Natural killer cell (primary cell): Measurements from ENCODE around the gene PDGFRB. TPM values are rescaled to one million over a fixed set of nuclear protein-coding genes. Genes with fewer than 3 reads are reported as not detected.

ENCODE experiments used
- ATAC-seq, 3 donors: fragments of 150-1000 bp in 2 of 3; fragments of 200-7000 bp in 1 of 3; cut with Tn5 transposase; 1 replicate in 1 of 3; 2 replicates in 2 of 3; pipeline ENCODE4 v1.10.0; 2021; ENCODE audit warnings: mild to moderate bottlenecking in 2 of 3, moderate library complexity in 2 of 3
- DNase-seq, 2 donors: peaks; one replicate each; pipeline versions ENCODE4 v3.0.0 to v3.0.0-alpha.2; 2013 to 2021; ENCODE audit warnings: mixed read lengths in 1 of 2
- H3K27ac ChIP-seq: one replicate; pipeline ENCODE4 v1.5.1; 2013; ENCODE audit warnings: mild to moderate bottlenecking, low read length
- H3K27me3 ChIP-seq: one replicate; pipeline ENCODE4 v1.6.1; 2013; ENCODE audit warnings: low read length; ENCODE audit not compliant: control insufficient read depth, insufficient read depth
- H3K36me3 ChIP-seq: one replicate; pipeline ENCODE4 v1.6.1; 2013; ENCODE audit warnings: low read length; ENCODE audit not compliant: control insufficient read depth, insufficient read depth
- H3K4me1 ChIP-seq: one replicate; pipeline ENCODE4 v1.6.1; 2013; ENCODE audit warnings: low read length; ENCODE audit not compliant: control insufficient read depth, insufficient read depth
- H3K4me3 ChIP-seq: one replicate; pipeline ENCODE4 v1.5.1; 2013; ENCODE audit warnings: low read length
- H3K9me3 ChIP-seq: one replicate; pipeline ENCODE4 v1.6.1; 2013; ENCODE audit warnings: low read length; ENCODE audit not compliant: control insufficient read depth, insufficient read depth
- H3K27ac Mint-ChIP-seq, 2 donors: one replicate each; pipeline ENCODE4 v1.8.0; 2022; ENCODE audit warnings: mild to moderate bottlenecking in 2 of 2, mixed read lengths in 2 of 2, moderate library complexity in 1 of 2
- H3K27me3 Mint-ChIP-seq, 2 donors: one replicate each; pipeline ENCODE4 v1.8.0; 2022; ENCODE audit warnings: low read depth in 2 of 2, mixed read lengths in 2 of 2
- H3K36me3 Mint-ChIP-seq: one replicate; pipeline ENCODE4 v1.8.0; 2022; ENCODE audit warnings: mixed read lengths
- H3K4me1 Mint-ChIP-seq, 2 donors: one replicate each; pipeline ENCODE4 v1.8.0; 2022; ENCODE audit warnings: mixed read lengths in 2 of 2
- H3K4me3 Mint-ChIP-seq: one replicate; pipeline ENCODE4 v1.8.0; 2022; ENCODE audit warnings: mild to moderate bottlenecking, moderate library complexity, mixed read lengths
- H3K9me3 Mint-ChIP-seq, 2 donors: one replicate each; pipeline ENCODE4 v1.8.0; 2022; ENCODE audit warnings: mixed read lengths in 2 of 2
- CTCF ChIP-seq: fragments of 200-600 bp; IDR thresholded peaks from one replicate; pipeline ENCODE4 v1.8.0; 2022; ENCODE audit warnings: antibody characterized with exemption
- WGBS: methylation state at CpG from one replicate; pipeline ENCODE4 v1.1.7; 2013; ENCODE audit warnings: missing lambda C conversion rate; ENCODE audit not compliant: insufficient coverage; 5-methylcytosine and 5-hydroxymethylcytosine counted together
- intact Hi-C: fragments of 100-400 bp; cut with micrococcal nuclease; formaldehyde crosslinking; loops from one replicate; pipeline ENCODE4 v1.14.2; 2022
- total RNA-seq, 4 donors: library from RNA; stranded (reverse); fragments of 120-200 nt in 1 of 4; gene quantifications; one replicate each; pipeline versions ENCODE4 v1.2.3 to v1.2.4, GENCODE V29; 2013 to 2022

Gene PDGFRB
- total RNA-seq, 3 donors from 2014 or later (not counting 1 experiment from before 2014, with no cell fraction given), result 44.8 to 93.1 (median 61.6) TPM

- Mint-ChIP-seq H3K27ac (no peak overlapping the region), H3K27me3 (peaks cover 10 to 16% of the 10 kb centered on the region in 2 donors), H3K36me3 (no peaks in the 10 kb centered on the region), H3K9me3 (no peaks in the 10 kb centered on the region), H3K4me1 (no peaks in the 10 kb centered on the region), H3K4me3 (no peak overlapping the region)
- H3K4me3 ChIP-seq, result no peak overlapping the region
- no peaks in the 10 kb centered on the region for H3K27me3 ChIP-seq
- DNase-seq (no peak), ATAC-seq (no peak)
- peaks cover 6% of the 10 kb centered on the region for H3K4me1 ChIP-seq
- no peak overlapping the region for H3K27ac ChIP-seq
- WGBS, result 92% methylated on average over 2 of the region's 2 CpGs
- H3K9me3 ChIP-seq, result no peaks in the 10 kb centered on the region
- no peaks in the 10 kb centered on the region for H3K36me3 ChIP-seq
- TF ChIP-seq CTCF, result no peak
- intact Hi-C loops, result no loop called here
Measured at GRCh38 chr5:150104550-150104870, 51.1 kb downstream of the PDGFRB start.

- no peak for TF ChIP-seq CTCF
- DNase-seq (no peak), ATAC-seq (no peak)
- Mint-ChIP-seq H3K9me3 (no peaks in the 10 kb centered on the region), H3K36me3 (no peaks in the 10 kb centered on the region), H3K27me3 (peaks cover 12 to 20% of the 10 kb centered on the region in 2 donors), H3K4me1 (no peaks in the 10 kb centered on the region), H3K4me3 (no peak overlapping the region), H3K27ac (no peak overlapping the region)
- 89% methylated on average over 5 of the region's 5 CpGs for WGBS
- no peaks in the 10 kb centered on the region for H3K9me3 ChIP-seq
- no peaks in the 10 kb centered on the region for H3K27me3 ChIP-seq
- intact Hi-C loops, result no loop called here
- no peaks in the 10 kb centered on the region for H3K36me3 ChIP-seq
- H3K4me3 ChIP-seq, result no peak overlapping the region
- H3K27ac ChIP-seq, result no peak overlapping the region
- H3K4me1 ChIP-seq, result peaks cover 6% of the 10 kb centered on the region
Measured at GRCh38 chr5:150103678-150104549, 51.7 kb downstream of the PDGFRB start.

- no peaks in the 10 kb centered on the region for H3K36me3 Mint-ChIP-seq
- H3K9me3 Mint-ChIP-seq, result no peaks in the 10 kb centered on the region
- intact Hi-C loops, result no loop called here
- no peak for DNase-seq
- H3K27ac Mint-ChIP-seq, result no peak overlapping the region
- H3K4me1 Mint-ChIP-seq, result no peaks in the 10 kb centered on the region
- no peak for TF ChIP-seq CTCF
- no peak for ATAC-seq
- H3K4me1 ChIP-seq, result no peaks in the 10 kb centered on the region
- H3K9me3 ChIP-seq, result no peaks in the 10 kb centered on the region
- no peaks in the 10 kb centered on the region for H3K36me3 ChIP-seq
- H3K27me3 Mint-ChIP-seq, result peaks cover 14 to 31% of the 10 kb centered on the region in 2 donors
- no peaks in the 10 kb centered on the region for H3K27me3 ChIP-seq
- no peak overlapping the region for H3K27ac ChIP-seq
- WGBS, result 94% methylated on average over 6 of the region's 6 CpGs
- H3K4me3 ChIP-seq, result no peak overlapping the region
- no peak overlapping the region for H3K4me3 Mint-ChIP-seq
Measured at GRCh38 chr5:150101023-150101422, 54.6 kb downstream of the PDGFRB start.

GRCh38 chr5:150097152-150097551 is 58.5 kb downstream of the PDGFRB start:
- no peaks in the 10 kb centered on the region for H3K9me3 ChIP-seq
- H3K4me1 ChIP-seq, result no peaks in the 10 kb centered on the region
- H3K27me3 Mint-ChIP-seq, result peaks cover 23 to 51% of the 10 kb centered on the region in 2 donors
- intact Hi-C loops, result no loop called here
- no peaks in the 10 kb centered on the region for H3K4me1 Mint-ChIP-seq
- no peaks in the 10 kb centered on the region for H3K36me3 Mint-ChIP-seq
- TF ChIP-seq CTCF, result no peak
- no peak overlapping the region for H3K27ac Mint-ChIP-seq
- H3K27ac ChIP-seq, result no peak overlapping the region
- no peak overlapping the region for H3K4me3 ChIP-seq
- no peak overlapping the region for H3K4me3 Mint-ChIP-seq
- H3K36me3 ChIP-seq, result no peaks in the 10 kb centered on the region
- no peaks in the 10 kb centered on the region for H3K27me3 ChIP-seq
- ATAC-seq (no peak), DNase-seq (no peak)
- H3K9me3 Mint-ChIP-seq, result no peaks in the 10 kb centered on the region
